HepG2 (cell line): ENCODE results near the gene BCAR3. TPM values are rescaled to one million over a fixed set of nuclear protein-coding genes. Genes with fewer than 3 reads are reported as not detected.

Experiments used
- ATAC-seq: fragments of 200-7000 bp; cut with Tn5 transposase; 3 replicates; pipeline ENCODE4 v1.9.1; 2020; ENCODE audit warnings: mild to moderate bottlenecking, moderate library complexity
- BruUV-seq: library from RNA; stranded (reverse); fragments of 400-500 nt; replicated peaks from 2 replicates; lab custom pipeline; 2021; lab: Mats Ljungman, UMichigan
- CTCF ChIA-PET: fragments of 300-600 bp; formaldehyde crosslinking; extraction: SDS; loops from one replicate; lab custom pipeline; 2021; ENCODE audit warnings: low total read pairs, inconsistent platforms, low intra/inter-chr PET ratio; lab: Yijun Ruan, JAX
- POLR2A ChIA-PET: fragments of 350-600 bp; sonication (Branson Sonifier 250); formaldehyde crosslinking; loops from one replicate; lab custom pipeline; 2020; ENCODE audit warnings: antibody characterized with exemption, inconsistent platforms; lab: Yijun Ruan, JAX
- DNase-seq: peaks from one replicate; pipeline ENCODE4 v3.0.0-alpha.2; 2015; ENCODE audit warnings: low spot score
- FAIRE-seq: peaks from 3 replicates; lab custom pipeline; 2011; peaks lifted over from hg19 to GRCh38; lab: Jason Lieb, UNC
- H2AFZ ChIP-seq: one replicate; pipeline ENCODE4 v1.6.1; 2011; ENCODE audit warnings: low read length, inconsistent platforms
- H3K27ac ChIP-seq: fragments of 300-600 bp; 3 replicates; pipeline ENCODE4 v1.8.0; 2011; ENCODE audit warnings: mixed run types, mild to moderate bottlenecking, mixed read lengths, low read length, inconsistent platforms; ENCODE audit not compliant: insufficient read depth; ENCODE audit errors: extremely low read length
- H3K27me3 ChIP-seq, 2 experiments: fragments of 200-600 bp in 1 of 2; 2 replicates in 1 of 2; 3 replicates in 1 of 2; pipeline versions ENCODE4 v1.6.0 to v1.8.0; 2011; ENCODE audit warnings: low read length in 2 of 2, mild to moderate bottlenecking in 2 of 2, moderate library complexity in 2 of 2, inconsistent platforms in 1 of 2; ENCODE audit not compliant: insufficient read depth in 2 of 2, control insufficient read depth in 1 of 2
- H3K36me3 ChIP-seq, 2 experiments: fragments of 200-600 bp in 1 of 2; replicated peaks in 1 of 2; 2 replicates in 1 of 2; 3 replicates in 1 of 2; pipeline versions ENCODE4 v1.5.1 to v1.8.0; 2011; ENCODE audit warnings: low read length in 2 of 2, inconsistent platforms in 1 of 2; ENCODE audit not compliant: insufficient read depth in 2 of 2, control insufficient read depth in 1 of 2
- H3K4me1 ChIP-seq: 2 replicates; pipeline ENCODE4 v1.5.1; 2012; ENCODE audit warnings: low read length, inconsistent platforms; ENCODE audit not compliant: insufficient read depth
- H3K4me2 ChIP-seq: 2 replicates; pipeline ENCODE4 v1.6.0; 2011; ENCODE audit warnings: low read depth, low read length, inconsistent platforms
- H3K4me3 ChIP-seq, 3 experiments: fragments of 200-600 bp in 1 of 3; sonication (generic), shearing (Covaris generic) in 1 of 3; replicated peaks in 1 of 3; 2 replicates each; pipeline ENCODE4 v1.5.1; 2011 to 2016; ENCODE audit warnings: low read length in 3 of 3, inconsistent platforms in 2 of 3, low read depth in 2 of 3, mild to moderate bottlenecking in 2 of 3, control low read depth in 1 of 3, mixed read lengths in 1 of 3; ENCODE audit not compliant: insufficient read depth in 1 of 3
- H3K79me2 ChIP-seq: one replicate; pipeline ENCODE4 v1.6.1; 2011; ENCODE audit warnings: low read length, inconsistent platforms; ENCODE audit not compliant: insufficient read depth
- H3K9ac ChIP-seq: 2 replicates; pipeline ENCODE4 v1.6.0; 2011; ENCODE audit warnings: mild to moderate bottlenecking, low read depth, low read length, inconsistent platforms; ENCODE audit not compliant: insufficient read depth
- H3K9me3 ChIP-seq: 2 replicates; pipeline ENCODE4 v1.5.1; 2012; ENCODE audit warnings: mild to moderate bottlenecking, low read length
- H4K20me1 ChIP-seq: 2 replicates; pipeline ENCODE4 v1.6.0; 2011; ENCODE audit warnings: inconsistent platforms, mild to moderate bottlenecking, low read length, moderate library complexity; ENCODE audit not compliant: insufficient read depth
- ETV5 ChIP-seq: IDR thresholded peaks from 2 replicates; pipeline ENCODE4 v1.6.1; 2018; ENCODE audit warnings: missing biosample characterization, missing genetic modification reagents, inconsistent platforms, borderline replicate concordance
- FOXP1 ChIP-seq, 2 experiments: fragments of 450-650 bp in 1 of 2; IDR thresholded peaks; 2 replicates each; pipeline ENCODE4 v1.6.1; 2017 to 2018; ENCODE audit warnings: antibody characterized with exemption in 1 of 2
- GTF2F1 ChIP-seq: fragments of 150-350 bp; IDR thresholded peaks from 2 replicates; pipeline ENCODE4 v1.6.1; 2014; ENCODE audit warnings: low read length
- HMG20A ChIP-seq: IDR thresholded peaks from 2 replicates; pipeline ENCODE4 v1.6.1; 2016; ENCODE audit warnings: borderline replicate concordance
- KAT8 ChIP-seq: IDR thresholded peaks from 2 replicates; pipeline ENCODE4 v1.6.1; 2016; ENCODE audit warnings: missing genetic modification reagents, missing compliant biosample characterization
- NFE2L2 ChIP-seq: fragments of 150-350 bp; IDR thresholded peaks from 2 replicates; pipeline ENCODE4 v1.6.1; 2014; ENCODE audit warnings: low read length
- SETDB1 ChIP-seq: sonication (generic); formaldehyde crosslinking; IDR thresholded peaks from 2 replicates; pipeline ENCODE4 v1.5.1; 2020; ENCODE audit warnings: missing genetic modification reagents, mild to moderate bottlenecking, borderline replicate concordance
- ZNF12 ChIP-seq: sonication (generic); formaldehyde crosslinking; IDR thresholded peaks from 2 replicates; pipeline ENCODE4 v1.5.0; 2020; ENCODE audit warnings: missing genetic modification reagents
- ZNF180 ChIP-seq: sonication (generic); formaldehyde crosslinking; IDR thresholded peaks from 2 replicates; pipeline ENCODE4 v1.4.0; 2020; ENCODE audit warnings: low read depth, missing genetic modification reagents, borderline replicate concordance
- ZNF335 ChIP-seq: sonication (generic); formaldehyde crosslinking; IDR thresholded peaks from 2 replicates; pipeline ENCODE4 v1.4.0; 2020; ENCODE audit warnings: missing genetic modification reagents
- ZNF441 ChIP-seq: sonication (generic); formaldehyde crosslinking; IDR thresholded peaks from 2 replicates; pipeline ENCODE4 v1.7.0; 2021; ENCODE audit warnings: missing genetic modification reagents, borderline replicate concordance
- ZNF713 ChIP-seq: sonication (generic); formaldehyde crosslinking; IDR thresholded peaks from 2 replicates; pipeline ENCODE4 v1.4.0; 2020; ENCODE audit warnings: mild to moderate bottlenecking, missing genetic modification reagents
- ZNF724P ChIP-seq: sonication (generic); formaldehyde crosslinking; IDR thresholded peaks from 2 replicates; pipeline ENCODE4 v1.8.0; 2022; ENCODE audit warnings: missing genetic modification reagents, borderline replicate concordance
- ZNF768 ChIP-seq: sonication (generic); formaldehyde crosslinking; IDR thresholded peaks from 2 replicates; pipeline ENCODE4 v1.4.0; 2020; ENCODE audit warnings: missing genetic modification reagents
- WGBS: methylation state at CpG from one replicate; pipeline ENCODE4 v1.1.6; 2017; ENCODE audit warnings: low lambda C conversion rate; 5-methylcytosine and 5-hydroxymethylcytosine counted together
- in situ Hi-C: cut with HindIII; loops from 2 replicates; pipeline ENCODE4 v1.10.0; 2017; ENCODE audit warnings: low pct_unique_long_range_greater_than_20kb; ENCODE audit not compliant: extremely low pct_ligation_motif_present
- intact Hi-C: fragments of 100-400 bp; cut with micrococcal nuclease; formaldehyde crosslinking; loops from one replicate; pipeline ENCODE4 v1.10.0; 2022; ENCODE audit not compliant: unreplicated experiment
- polyA plus RNA-seq, 8 experiments: library from polyadenylated mRNA; depleted of rRNA in 3 of 8; stranded (reverse) in 7 of 8; unstranded in 1 of 8; fragments of >200 nt; fragmentation: Illumina TruSeq in 4 of 8; extraction: Trizol in 4 of 8; gene quantifications; 2 replicates each; pipeline versions ENCODE4 v1.2.1 to v1.2.3, GENCODE V29; 2011 to 2016; ENCODE audit warnings: low read depth in 4 of 8, missing spikeins in 1 of 8, mixed read lengths in 1 of 8; ENCODE audit not compliant: insufficient read depth in 1 of 8
- total RNA-seq, 5 experiments: library from RNA; depleted of rRNA; stranded (reverse); fragments of >200 nt; fragmentation: Illumina TruSeq; extraction: Trizol; gene quantifications; 2 replicates each; pipeline ENCODE4 v1.2.3, GENCODE V29; 2016; ENCODE audit warnings: low read depth in 1 of 5
- TF ChIP-seq, protein P1 (sequence below): sonication (generic); formaldehyde crosslinking; IDR thresholded peaks from 2 replicates; pipeline ENCODE4 v1.8.0; 2022; ENCODE audit warnings: missing genetic modification reagents, mild to moderate bottlenecking, inconsistent platforms, borderline replicate concordance
- TF ChIP-seq, protein P2 (sequence below): sonication (generic); formaldehyde crosslinking; IDR thresholded peaks from 2 replicates; pipeline ENCODE4 v1.4.0; 2020; ENCODE audit warnings: missing genetic modification reagents

Gene BCAR3
- total and polyA plus RNA-seq, 2 of the 13 experiments (the other 11 are each of a cell fraction or from before 2014, with no cell fraction given): 3.6 to 4.8 TPM

DNA sequence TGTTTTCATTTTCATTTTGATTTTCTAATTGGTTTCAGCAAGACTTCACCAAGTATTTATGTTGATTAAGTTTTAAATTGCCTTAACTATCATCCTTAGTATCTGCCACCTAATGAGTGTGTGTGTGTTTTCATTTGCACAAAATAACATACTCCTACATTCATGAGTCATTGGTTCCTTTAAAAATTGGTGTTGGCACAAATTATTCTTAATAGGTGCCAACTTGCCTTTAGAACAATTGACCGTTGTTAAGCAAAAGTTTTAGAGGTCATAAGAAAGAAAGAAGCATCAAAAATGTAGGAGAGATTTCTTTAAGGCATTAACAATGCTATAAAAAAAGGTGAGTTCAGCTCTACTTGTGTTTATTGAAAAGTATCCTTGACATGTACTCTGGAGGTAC is 156.2 kb downstream of the BCAR3 start:
- no peak for FAIRE-seq
- intact Hi-C loops: no loop called here
- H3K36me3 ChIP-seq: peaks cover 3 to 35% of the 10 kb centered on the region in 2 experiments; a peak in 4 of 5 replicates
- ChIA-PET POLR2A (no interaction called here), CTCF (no interaction called here)
- no peak for TF ChIP-seq ZNF180 (CRISPR knock-in tag)
- TF ChIP-seq GTF2F1: no peak
- H3K27me3 ChIP-seq: no peaks in the 10 kb centered on the region
- in situ Hi-C loops: no loop called here
- no peak for ATAC-seq
- WGBS: 93% methylated on average over 1 of the region's 1 CpG
- H3K9me3 ChIP-seq: no peaks in the 10 kb centered on the region
- no peak overlapping the region for H3K4me3 ChIP-seq
- no TSS peak for BruUV-seq
- no peak overlapping the region for H3K9ac ChIP-seq
- no peak overlapping the region for H2AFZ ChIP-seq
- no peak for DNase-seq
- no peaks in the 10 kb centered on the region for H4K20me1 ChIP-seq
- no peak overlapping the region for H3K27ac ChIP-seq
- H3K4me2 ChIP-seq: no peak overlapping the region
- no peaks in the 10 kb centered on the region for H3K4me1 ChIP-seq
- no peaks in the 10 kb centered on the region for H3K79me2 ChIP-seq

DNA sequence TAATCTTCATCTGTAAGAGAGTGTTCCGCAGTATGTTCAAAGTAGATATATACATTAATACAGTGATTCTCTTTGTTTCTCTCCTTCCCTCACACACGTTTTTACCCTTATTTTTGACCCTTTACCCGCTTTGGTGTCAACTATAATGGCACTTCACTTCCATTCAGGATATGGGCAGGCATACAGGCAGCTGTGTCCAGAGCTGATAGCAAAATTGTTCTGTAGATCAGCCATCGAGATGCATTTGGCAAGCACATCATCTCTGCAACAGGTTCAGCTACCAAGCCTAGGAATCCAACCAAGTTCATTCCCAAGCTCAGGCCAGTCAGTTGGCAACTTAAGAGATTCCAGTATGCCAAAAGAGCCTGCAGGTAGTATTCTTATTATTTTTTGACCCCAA is 158.9 kb downstream of the BCAR3 start:
- H3K4me3 ChIP-seq: no peak overlapping the region
- no peak for FAIRE-seq
- H3K79me2 ChIP-seq: no peaks in the 10 kb centered on the region
- WGBS: 97% methylated on average over 4 of the region's 4 CpGs
- no peaks in the 10 kb centered on the region for H3K27me3 ChIP-seq
- H3K9ac ChIP-seq: no peak overlapping the region
- intact Hi-C loops: no loop called here
- H3K4me1 ChIP-seq: peaks cover 9% of the 10 kb centered on the region; the same call in 1 of the 2 replicates
- H3K9me3 ChIP-seq: no peaks in the 10 kb centered on the region
- ATAC-seq: no peak
- in situ Hi-C loops: no loop called here
- H4K20me1 ChIP-seq: no peaks in the 10 kb centered on the region
- ChIA-PET CTCF (no interaction called here), POLR2A (no interaction called here)
- no peak overlapping the region for H2AFZ ChIP-seq
- H3K27ac ChIP-seq: no peak overlapping the region
- H3K4me2 ChIP-seq: no peak overlapping the region
- peaks cover 3 to 20% of the 10 kb centered on the region in 2 experiments; a peak in 4 of 5 replicates for H3K36me3 ChIP-seq
- DNase-seq: no peak
- BruUV-seq: no TSS peak
- TF ChIP-seq, protein P1, sequence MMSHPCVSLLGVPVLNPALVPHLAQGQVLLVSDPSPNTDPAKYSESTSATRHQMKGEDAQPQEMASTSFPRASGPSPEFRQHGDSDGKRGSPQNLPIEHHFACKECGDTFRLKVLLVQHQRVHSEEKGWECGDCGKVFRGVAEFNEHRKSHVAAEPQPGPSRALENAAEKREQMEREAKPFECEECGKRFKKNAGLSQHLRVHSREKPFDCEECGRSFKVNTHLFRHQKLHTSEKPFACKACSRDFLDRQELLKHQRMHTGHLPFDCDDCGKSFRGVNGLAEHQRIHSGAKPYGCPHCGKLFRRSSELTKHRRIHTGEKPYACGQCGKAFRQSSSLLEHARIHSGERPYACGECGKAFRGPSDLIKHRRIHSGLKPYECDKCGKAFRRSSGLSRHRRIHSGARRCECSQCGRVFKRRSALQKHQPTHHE (CRISPR knock-in tag): no peak
- TF ChIP-seq KAT8 (CRISPR knock-in tag) (no peak), ZNF12 (CRISPR knock-in tag) (no peak), NFE2L2 (no peak), ZNF335 (CRISPR knock-in tag) (no peak), SETDB1 (no peak), ETV5 (no peak), HMG20A (CRISPR knock-in tag) (no peak), ZNF724P (no peak), ZNF768 (CRISPR knock-in tag) (no peak), ZNF441 (no peak), FOXP1 (IDR thresholded peaks at IDR 0.05) (no peak), FOXP1 (CRISPR knock-in tag; IDR thresholded peaks at IDR 0.05) (no peak), ZNF713 (CRISPR knock-in tag) (no peak)
- TF ChIP-seq, protein P2, sequence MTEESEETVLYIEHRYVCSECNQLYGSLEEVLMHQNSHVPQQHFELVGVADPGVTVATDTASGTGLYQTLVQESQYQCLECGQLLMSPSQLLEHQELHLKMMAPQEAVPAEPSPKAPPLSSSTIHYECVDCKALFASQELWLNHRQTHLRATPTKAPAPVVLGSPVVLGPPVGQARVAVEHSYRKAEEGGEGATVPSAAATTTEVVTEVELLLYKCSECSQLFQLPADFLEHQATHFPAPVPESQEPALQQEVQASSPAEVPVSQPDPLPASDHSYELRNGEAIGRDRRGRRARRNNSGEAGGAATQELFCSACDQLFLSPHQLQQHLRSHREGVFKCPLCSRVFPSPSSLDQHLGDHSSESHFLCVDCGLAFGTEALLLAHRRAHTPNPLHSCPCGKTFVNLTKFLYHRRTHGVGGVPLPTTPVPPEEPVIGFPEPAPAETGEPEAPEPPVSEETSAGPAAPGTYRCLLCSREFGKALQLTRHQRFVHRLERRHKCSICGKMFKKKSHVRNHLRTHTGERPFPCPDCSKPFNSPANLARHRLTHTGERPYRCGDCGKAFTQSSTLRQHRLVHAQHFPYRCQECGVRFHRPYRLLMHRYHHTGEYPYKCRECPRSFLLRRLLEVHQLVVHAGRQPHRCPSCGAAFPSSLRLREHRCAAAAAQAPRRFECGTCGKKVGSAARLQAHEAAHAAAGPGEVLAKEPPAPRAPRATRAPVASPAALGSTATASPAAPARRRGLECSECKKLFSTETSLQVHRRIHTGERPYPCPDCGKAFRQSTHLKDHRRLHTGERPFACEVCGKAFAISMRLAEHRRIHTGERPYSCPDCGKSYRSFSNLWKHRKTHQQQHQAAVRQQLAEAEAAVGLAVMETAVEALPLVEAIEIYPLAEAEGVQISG (CRISPR knock-in tag): no peak
